ENCODE data around the gene LAMC1.

DNA sequence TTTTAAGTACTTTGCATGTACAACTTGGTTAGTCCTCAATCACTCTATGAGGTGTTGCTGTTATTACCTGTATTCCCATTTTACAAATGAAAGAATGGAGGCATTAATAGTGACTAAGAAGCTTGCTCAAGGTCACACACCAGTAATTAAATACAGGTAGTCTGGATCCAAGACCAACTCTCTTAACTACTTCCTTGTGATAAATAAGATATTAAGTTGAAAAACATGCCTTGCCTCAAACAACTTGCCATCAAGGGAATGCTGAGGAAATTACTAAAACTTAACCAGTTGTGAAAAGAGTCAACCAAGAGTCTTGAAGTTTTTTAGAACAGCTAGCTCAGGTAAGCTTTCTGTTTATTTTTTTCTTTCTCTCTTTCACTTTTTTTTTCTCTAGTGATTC is 21.0 kb upstream of the LAMC1 start:
- TF ChIP-seq, protein P1, sequence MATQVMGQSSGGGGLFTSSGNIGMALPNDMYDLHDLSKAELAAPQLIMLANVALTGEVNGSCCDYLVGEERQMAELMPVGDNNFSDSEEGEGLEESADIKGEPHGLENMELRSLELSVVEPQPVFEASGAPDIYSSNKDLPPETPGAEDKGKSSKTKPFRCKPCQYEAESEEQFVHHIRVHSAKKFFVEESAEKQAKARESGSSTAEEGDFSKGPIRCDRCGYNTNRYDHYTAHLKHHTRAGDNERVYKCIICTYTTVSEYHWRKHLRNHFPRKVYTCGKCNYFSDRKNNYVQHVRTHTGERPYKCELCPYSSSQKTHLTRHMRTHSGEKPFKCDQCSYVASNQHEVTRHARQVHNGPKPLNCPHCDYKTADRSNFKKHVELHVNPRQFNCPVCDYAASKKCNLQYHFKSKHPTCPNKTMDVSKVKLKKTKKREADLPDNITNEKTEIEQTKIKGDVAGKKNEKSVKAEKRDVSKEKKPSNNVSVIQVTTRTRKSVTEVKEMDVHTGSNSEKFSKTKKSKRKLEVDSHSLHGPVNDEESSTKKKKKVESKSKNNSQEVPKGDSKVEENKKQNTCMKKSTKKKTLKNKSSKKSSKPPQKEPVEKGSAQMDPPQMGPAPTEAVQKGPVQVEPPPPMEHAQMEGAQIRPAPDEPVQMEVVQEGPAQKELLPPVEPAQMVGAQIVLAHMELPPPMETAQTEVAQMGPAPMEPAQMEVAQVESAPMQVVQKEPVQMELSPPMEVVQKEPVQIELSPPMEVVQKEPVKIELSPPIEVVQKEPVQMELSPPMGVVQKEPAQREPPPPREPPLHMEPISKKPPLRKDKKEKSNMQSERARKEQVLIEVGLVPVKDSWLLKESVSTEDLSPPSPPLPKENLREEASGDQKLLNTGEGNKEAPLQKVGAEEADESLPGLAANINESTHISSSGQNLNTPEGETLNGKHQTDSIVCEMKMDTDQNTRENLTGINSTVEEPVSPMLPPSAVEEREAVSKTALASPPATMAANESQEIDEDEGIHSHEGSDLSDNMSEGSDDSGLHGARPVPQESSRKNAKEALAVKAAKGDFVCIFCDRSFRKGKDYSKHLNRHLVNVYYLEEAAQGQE (IDR thresholded peaks at IDR 0.05; ENCODE audit: low read depth): no peak
- no peak for TF ChIP-seq EGR1 (IDR thresholded peaks at IDR 0.05; ENCODE audit: low read depth)
- TF ChIP-seq, protein P2, sequence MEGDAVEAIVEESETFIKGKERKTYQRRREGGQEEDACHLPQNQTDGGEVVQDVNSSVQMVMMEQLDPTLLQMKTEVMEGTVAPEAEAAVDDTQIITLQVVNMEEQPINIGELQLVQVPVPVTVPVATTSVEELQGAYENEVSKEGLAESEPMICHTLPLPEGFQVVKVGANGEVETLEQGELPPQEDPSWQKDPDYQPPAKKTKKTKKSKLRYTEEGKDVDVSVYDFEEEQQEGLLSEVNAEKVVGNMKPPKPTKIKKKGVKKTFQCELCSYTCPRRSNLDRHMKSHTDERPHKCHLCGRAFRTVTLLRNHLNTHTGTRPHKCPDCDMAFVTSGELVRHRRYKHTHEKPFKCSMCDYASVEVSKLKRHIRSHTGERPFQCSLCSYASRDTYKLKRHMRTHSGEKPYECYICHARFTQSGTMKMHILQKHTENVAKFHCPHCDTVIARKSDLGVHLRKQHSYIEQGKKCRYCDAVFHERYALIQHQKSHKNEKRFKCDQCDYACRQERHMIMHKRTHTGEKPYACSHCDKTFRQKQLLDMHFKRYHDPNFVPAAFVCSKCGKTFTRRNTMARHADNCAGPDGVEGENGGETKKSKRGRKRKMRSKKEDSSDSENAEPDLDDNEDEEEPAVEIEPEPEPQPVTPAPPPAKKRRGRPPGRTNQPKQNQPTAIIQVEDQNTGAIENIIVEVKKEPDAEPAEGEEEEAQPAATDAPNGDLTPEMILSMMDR (IDR thresholded peaks at IDR 0.05 in 2 of 3, conservative IDR thresholded peaks at IDR 0.05 in 1 of 3; ENCODE audit: borderline replicate concordance in 1 of 3, insufficient read depth in 1 of 3, low read depth in 2 of 3, low read length in 2 of 3): no peak
- TF ChIP-seq SIN3A (IDR thresholded peaks at IDR 0.05; ENCODE audit: low read depth): no peak
- TF ChIP-seq EZH2 (IDR thresholded peaks at IDR 0.05): no peak
- TF ChIP-seq, protein P3, sequence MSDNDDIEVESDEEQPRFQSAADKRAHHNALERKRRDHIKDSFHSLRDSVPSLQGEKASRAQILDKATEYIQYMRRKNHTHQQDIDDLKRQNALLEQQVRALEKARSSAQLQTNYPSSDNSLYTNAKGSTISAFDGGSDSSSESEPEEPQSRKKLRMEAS (IDR thresholded peaks at IDR 0.05): no peak
- no peak for TF ChIP-seq POLR2A (IDR thresholded peaks at IDR 0.05; ENCODE audit: borderline replicate concordance, extremely low read depth, insufficient read depth, insufficient read length)
- TF ChIP-seq YY1 (IDR thresholded peaks at IDR 0.05; ENCODE audit: extremely low read depth, insufficient replicate concordance, low read depth, low read length): no peak

All from HCT116 (cell line).